CD4-positive, alpha-beta T cell treated with Interleukin-6 for 4 hours (primary cell): ENCODE results near the gene SGTB.
"Not testable (repeated sequence)": the region's sequence is repeated elsewhere in the genome, so short reads cannot be mapped to it uniquely, and the experiment has no call there.

Experiments
- DNase-seq: peaks from one replicate; pipeline ENCODE4 v3.0.0-alpha.2; 2020; ENCODE audit warnings: mixed read lengths

SGTB gene

DNA sequence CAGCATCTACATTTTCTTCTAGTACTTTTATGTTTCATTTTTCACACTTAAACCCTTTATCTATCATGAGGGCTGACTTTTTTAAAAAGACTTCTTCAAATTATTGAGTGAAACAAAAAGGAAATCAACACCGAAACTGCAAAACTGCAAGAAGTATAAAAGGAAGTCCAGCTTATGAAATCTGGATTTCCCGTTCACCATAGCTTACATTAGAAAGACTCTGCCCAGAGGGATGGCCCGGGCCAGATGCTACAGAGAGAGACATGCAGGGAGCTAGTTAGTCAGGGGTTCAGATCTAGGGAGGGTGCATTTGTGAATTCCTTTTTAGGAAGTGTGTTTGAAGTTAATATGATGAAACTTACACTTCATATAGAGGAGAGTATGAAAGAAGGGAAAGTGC, 10.1 kb upstream of the SGTB start:
- not testable (repeated sequence) for DNase-seq

DNA sequence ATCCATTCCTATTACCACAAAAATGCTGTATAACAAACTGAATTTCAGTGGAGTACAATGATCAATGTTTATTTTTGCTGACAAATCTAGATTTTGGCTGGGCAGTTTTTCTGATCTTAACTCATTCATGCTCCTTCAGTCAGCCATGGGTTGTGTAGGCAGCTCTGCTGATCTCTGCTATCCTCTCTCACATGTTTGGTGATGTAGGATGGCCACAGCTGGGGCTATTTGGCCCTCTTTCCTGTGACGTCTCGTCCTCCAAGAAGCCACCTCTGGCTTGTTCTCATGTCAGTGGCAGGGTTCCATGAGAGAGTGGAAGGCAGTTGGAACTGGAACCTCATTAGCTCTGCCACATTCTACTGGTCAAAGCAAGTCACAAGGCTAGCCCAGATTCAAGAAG, 9.0 kb upstream of the SGTB start:
- DNase-seq: no peak

- no peak for DNase-seq
Measured at GRCh38 chr5:65728218-65728617, 6.3 kb upstream of the SGTB start.

- DNase-seq: no peak
Measured at GRCh38 chr5:65727491-65728156, 5.7 kb upstream of the SGTB start.

DNA sequence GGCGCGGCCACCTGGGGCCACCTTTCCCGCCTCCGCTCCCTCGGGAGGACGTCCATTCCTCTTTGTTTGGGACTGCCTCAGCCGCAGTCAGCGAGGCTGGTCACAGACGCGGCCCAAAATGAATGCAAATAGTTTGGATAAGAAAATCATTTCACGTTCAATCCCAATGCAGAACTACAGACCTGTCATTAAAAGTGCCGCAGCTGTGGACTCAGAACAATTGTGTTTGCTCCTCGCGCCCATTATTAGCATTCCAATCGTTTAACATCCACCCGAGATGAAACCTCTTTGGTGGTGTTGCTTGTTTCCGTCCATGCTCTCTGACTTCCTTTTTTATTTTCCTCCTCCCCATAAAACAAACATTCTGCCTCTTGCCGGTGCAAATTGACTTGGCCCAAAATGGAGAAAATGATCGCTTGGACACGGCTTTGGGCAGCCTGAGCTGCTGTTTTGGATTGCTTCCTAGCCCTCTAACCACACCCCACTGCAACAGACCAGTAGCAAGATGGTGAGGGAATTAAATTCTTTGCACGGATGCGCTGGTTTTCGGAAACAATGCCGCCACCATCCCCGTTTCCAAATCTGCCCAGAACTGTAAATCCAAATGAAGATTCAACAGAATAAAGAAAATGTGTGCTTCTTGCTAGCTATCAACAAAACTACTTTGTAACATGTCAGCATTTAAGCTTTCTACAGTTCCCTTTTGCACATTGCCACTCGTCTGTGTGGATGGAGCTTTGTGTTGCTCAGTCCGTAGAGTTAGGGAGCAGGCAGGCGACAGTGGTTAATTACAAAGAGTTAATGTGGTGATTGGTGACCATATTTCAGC, 880 bp upstream of the SGTB start:
- peak; percentile 10 for DNase-seq

DNA sequence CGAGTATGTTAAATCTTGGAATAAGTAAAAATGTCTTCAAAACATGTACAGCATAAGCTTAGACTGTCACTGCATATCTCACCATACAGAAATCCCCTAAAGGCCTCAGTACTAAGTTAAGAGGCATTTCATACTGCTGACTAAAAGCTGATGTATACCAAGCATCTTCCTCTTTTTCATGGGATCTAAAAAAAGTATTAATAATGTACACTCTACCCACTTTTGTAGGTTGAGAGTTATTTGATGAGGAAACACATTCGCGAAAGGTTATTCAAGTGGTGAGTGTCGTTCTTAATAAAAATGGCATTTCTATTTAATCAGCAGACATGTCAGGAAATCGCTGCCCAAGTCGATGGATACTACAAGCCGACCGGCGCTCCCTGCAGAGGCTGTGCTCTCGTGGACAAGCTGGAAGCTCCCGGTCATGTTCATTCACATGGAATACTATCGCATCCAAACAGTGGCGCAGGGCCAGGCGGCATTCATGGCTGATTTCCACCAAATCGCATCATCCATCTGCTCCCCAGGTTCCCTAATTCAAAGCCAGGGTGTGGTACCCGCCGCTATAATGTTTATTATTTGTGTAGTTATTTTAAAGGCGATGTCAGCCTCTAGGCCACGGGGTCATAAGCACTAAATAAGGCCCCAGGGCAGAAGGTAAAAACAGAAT, 724 bp downstream of the SGTB start:
- DNase-seq: peak; percentile 21

- DNase-seq: no peak
Measured at GRCh38 chr5:65718576-65719310, 3.2 kb downstream of the SGTB start.

DNA sequence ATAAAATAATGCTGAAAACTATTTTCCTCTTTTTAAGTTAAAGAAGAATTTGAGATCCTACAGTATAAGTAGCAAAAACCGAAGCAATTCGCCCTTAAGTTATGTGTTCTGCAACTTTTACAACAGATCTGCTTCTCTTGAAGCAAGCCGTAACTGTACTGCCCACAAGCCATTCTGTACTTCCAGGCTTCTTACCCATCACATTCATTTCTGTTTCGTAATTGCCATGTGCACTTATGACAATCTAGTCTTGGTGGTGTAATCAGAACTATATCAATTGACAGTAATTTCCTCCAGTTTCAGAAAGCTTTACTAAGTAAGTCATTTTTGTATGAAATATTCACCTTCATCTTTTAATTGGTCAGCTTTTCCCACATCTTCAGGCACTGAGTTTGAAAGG, 13.8 kb downstream of the SGTB start:
- DNase-seq: no peak

GRCh38 chr5:65707663-65708062, 14.2 kb downstream of the SGTB start:
- DNase-seq: no peak

GRCh38 chr5:65704621-65705239, 17.2 kb downstream of the SGTB start:
- DNase-seq: no peak

DNA sequence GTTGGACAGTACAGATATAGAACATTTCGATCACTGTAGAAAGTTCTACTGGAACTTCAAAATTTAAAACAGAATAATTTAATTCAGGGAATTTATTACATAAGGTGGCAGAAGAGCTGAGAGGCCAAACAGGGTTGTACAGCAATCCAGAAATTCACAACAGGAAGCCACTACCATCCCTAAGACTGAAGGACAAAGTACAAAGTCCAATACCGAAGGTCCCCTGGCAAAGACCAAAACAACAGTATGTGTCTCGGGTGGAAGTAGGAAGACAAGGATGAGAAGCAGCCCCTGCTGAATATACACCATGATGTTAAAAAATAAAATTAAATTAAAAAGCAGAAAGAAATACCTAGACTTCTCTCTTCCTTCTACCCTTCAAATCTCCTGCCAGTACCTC, 19.9 kb downstream of the SGTB start:
- DNase-seq: no peak

GRCh38 chr5:65699338-65699737, 22.6 kb downstream of the SGTB start:
- DNase-seq: no peak

- DNase-seq: no peak
Measured at GRCh38 chr5:65696892-65697291, 25.0 kb downstream of the SGTB start.

GRCh38 chr5:65695896-65696295, 26.0 kb downstream of the SGTB start:
- no peak for DNase-seq

GRCh38 chr5:65695162-65695755, 26.6 kb downstream of the SGTB start:
- no peak for DNase-seq

DNA sequence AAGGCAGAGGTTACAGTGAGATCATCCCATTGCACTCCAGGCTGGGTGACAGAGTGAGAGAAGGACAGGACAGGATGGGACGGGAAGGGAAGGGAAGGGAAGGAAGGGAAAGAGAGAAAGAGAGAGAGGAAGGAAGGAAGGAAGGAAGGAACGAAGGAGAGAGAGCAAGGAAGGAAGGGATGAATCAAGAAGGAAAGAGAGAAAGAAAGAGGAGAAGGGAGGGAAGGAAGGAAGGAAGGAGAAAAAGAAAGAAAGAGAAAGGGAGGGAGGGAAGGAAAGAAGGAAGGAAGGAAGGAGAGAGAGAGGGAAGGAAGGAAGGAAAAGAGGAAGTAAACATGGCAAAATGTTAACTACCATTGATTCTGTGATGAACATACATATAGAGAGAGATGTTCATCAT, 28.8 kb downstream of the SGTB start:
- DNase-seq: no peak

GRCh38 chr5:65682148-65682547, 39.8 kb downstream of the SGTB start:
- DNase-seq: no peak

- DNase-seq: not testable (repeated sequence)
Measured at GRCh38 chr5:65676056-65676455, 45.9 kb downstream of the SGTB start.

DNA sequence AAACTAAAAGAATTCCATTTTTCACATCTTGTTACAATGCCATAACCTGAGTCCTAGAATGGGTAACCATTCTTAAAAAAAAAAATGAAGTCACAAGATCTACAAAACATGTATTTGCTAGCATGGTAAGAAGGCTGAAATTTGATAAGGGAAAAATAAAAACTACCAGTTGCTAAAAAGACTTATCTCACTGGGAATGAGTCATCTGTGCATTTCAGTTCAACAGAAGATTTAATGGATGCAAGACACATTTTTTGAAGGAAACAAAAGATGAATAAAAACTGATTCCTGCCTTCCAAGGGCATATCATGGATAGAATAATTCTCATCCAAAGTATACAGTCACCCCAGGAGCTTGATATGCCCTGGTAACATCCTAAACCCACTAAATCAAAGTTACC, 47.2 kb downstream of the SGTB start:
- DNase-seq: no peak

- DNase-seq: no peak
Measured at GRCh38 chr5:65672796-65673195, 49.1 kb downstream of the SGTB start.

GRCh38 chr5:65668696-65669095, 53.2 kb downstream of the SGTB start:
- no peak for DNase-seq

DNA sequence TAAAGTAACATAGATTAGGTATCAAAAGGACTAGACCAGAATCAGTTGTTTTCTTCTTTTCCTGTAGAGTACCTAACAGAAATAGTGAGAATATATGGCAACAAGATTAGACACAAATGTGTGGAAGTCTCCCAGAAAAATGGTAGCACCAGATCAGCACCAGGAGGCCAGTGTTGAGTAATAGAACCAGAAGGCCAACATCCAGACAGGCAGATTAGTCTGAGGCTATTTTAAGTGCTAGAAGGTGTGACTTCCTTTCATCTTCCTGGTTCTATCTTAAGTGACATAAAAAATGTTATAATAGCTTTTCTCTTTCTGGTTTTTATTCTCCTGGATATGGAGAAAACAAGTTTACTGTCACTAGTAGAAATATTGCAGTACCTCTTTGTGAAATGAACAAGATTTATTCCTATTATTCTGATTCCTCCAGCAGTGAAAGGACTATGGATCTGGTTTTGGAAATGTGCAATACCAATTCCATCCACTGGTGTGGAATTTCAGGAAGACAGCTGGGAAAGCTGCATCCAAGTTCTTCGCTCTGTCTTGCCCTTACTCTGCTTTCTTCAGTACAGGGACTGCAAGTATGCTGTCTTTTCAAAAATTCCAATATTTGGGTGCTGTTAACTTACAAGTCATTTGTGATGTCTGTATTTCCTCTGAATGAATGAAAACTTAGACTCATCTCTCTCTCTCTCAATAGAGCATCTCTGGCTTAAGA, 57.9 kb downstream of the SGTB start:
- no peak for DNase-seq
